Measurements from ENCODE around the gene ANKRD23.

ANKRD23 gene

GRCh38 chr2:96825057-96825456, 18.8 kb downstream of the ANKRD23 start:
- no peak for TF ChIP-seq CTCF (IDR thresholded peaks at IDR 0.05)
- H3K27me3 Mint-ChIP-seq (ENCODE audit: low read depth, poor library complexity), result no peaks in the 10 kb centered on the region
- no peak overlapping the region for H3K4me3 Mint-ChIP-seq
- peaks cover 44% of the 10 kb centered on the region for H3K36me3 Mint-ChIP-seq (ENCODE audit: low read depth)
- H3K27ac Mint-ChIP-seq, result no peak overlapping the region
- no peak for DNase-seq
- no peaks in the 10 kb centered on the region for H3K9me3 Mint-ChIP-seq
- peaks cover 34% of the 10 kb centered on the region for H3K4me1 Mint-ChIP-seq

- Mint-ChIP-seq H3K27me3 (ENCODE audit: low read depth, poor library complexity) (no peaks in the 10 kb centered on the region), H3K4me1 (peaks cover 41% of the 10 kb centered on the region), H3K27ac (no peak overlapping the region), H3K9me3 (no peaks in the 10 kb centered on the region), H3K4me3 (no peak overlapping the region), H3K36me3 (ENCODE audit: low read depth) (peaks cover 43% of the 10 kb centered on the region)
- no peak for DNase-seq
- no peak for TF ChIP-seq CTCF (IDR thresholded peaks at IDR 0.05)
Measured at GRCh38 chr2:96824079-96824870, 19.5 kb downstream of the ANKRD23 start.

GRCh38 chr2:96823198-96823597, 20.6 kb downstream of the ANKRD23 start:
- DNase-seq, result no peak
- Mint-ChIP-seq H3K27ac (no peak overlapping the region), H3K36me3 (ENCODE audit: low read depth) (peaks cover 39% of the 10 kb centered on the region), H3K27me3 (ENCODE audit: low read depth, poor library complexity) (no peaks in the 10 kb centered on the region), H3K4me1 (peaks cover 52% of the 10 kb centered on the region), H3K4me3 (no peak overlapping the region), H3K9me3 (no peaks in the 10 kb centered on the region)
- TF ChIP-seq CTCF (IDR thresholded peaks at IDR 0.05), result no peak

- no peaks in the 10 kb centered on the region for H3K27me3 Mint-ChIP-seq (ENCODE audit: low read depth, poor library complexity)
- no peak overlapping the region for H3K27ac Mint-ChIP-seq
- TF ChIP-seq CTCF (IDR thresholded peaks at IDR 0.05), result no peak
- peaks cover 36% of the 10 kb centered on the region for H3K36me3 Mint-ChIP-seq (ENCODE audit: low read depth)
- no peak overlapping the region for H3K4me3 Mint-ChIP-seq
- no peaks in the 10 kb centered on the region for H3K9me3 Mint-ChIP-seq
- no peak for DNase-seq
- H3K4me1 Mint-ChIP-seq, result peaks cover 56% of the 10 kb centered on the region
Measured at GRCh38 chr2:96822786-96823185, 21.0 kb downstream of the ANKRD23 start.

GRCh38 chr2:96821113-96821675, 22.6 kb downstream of the ANKRD23 start:
- H3K27ac Mint-ChIP-seq, result peak overlapping the region; percentile 29
- no peaks in the 10 kb centered on the region for H3K9me3 Mint-ChIP-seq
- H3K27me3 Mint-ChIP-seq (ENCODE audit: low read depth, poor library complexity), result no peaks in the 10 kb centered on the region
- no peak for TF ChIP-seq CTCF (IDR thresholded peaks at IDR 0.05)
- H3K36me3 Mint-ChIP-seq (ENCODE audit: low read depth), result peaks cover 36% of the 10 kb centered on the region
- peaks cover 63% of the 10 kb centered on the region for H3K4me1 Mint-ChIP-seq
- H3K4me3 Mint-ChIP-seq, result no peak overlapping the region
- DNase-seq, result no peak

All from nephron progenitor cell (in vitro differentiated cells).